Gastrocnemius medialis (tissue), 4 donors: ENCODE results near the gene MEGF10. TPM values are rescaled to one million over a fixed set of nuclear protein-coding genes. Genes with fewer than 3 reads are reported as not detected.

Source experiments
- ATAC-seq, 2 donors: fragments of 150-250 bp; one replicate each; pipeline ENCODE4 v1.9.1; 2016
- DNase-seq, 2 donors: peaks; one replicate each; pipeline ENCODE4 v3.0.0-alpha.2; 2019
- H3K27ac ChIP-seq, 4 donors: fragments of 200-600 bp; sonication (generic); 1 replicate in 1 of 4; 2 replicates in 3 of 4; pipeline ENCODE4 v1.5.1; 2016 to 2018; ENCODE audit warnings: mild to moderate bottlenecking in 2 of 4, moderate library complexity in 1 of 4
- H3K27me3 ChIP-seq, 3 donors: fragments of 200-600 bp; sonication (generic) in 2 of 3; 1 replicate in 1 of 3; 2 replicates in 2 of 3; pipeline versions ENCODE4 v1.5.1 to v1.6.0; 2016 to 2019; ENCODE audit warnings: mild to moderate bottlenecking in 1 of 3, moderate library complexity in 1 of 3
- H3K36me3 ChIP-seq, 2 donors: fragments of 200-600 bp; sonication (generic) in 1 of 2; one replicate each; pipeline ENCODE4 v1.5.1; 2017 to 2018
- H3K4me1 ChIP-seq, 2 donors: fragments of 200-600 bp; sonication (generic) in 1 of 2; one replicate each; pipeline ENCODE4 v1.5.1; 2016 to 2017; ENCODE audit warnings: mild to moderate bottlenecking in 2 of 2
- H3K4me3 ChIP-seq, 4 donors: fragments of 200-600 bp; sonication (generic) in 3 of 4; 1 replicate in 1 of 4; 2 replicates in 3 of 4; pipeline ENCODE4 v1.5.1; 2016 to 2019; ENCODE audit warnings: mild to moderate bottlenecking in 2 of 4
- H3K9me3 ChIP-seq, 3 donors: fragments of 200-600 bp; sonication (generic) in 2 of 3; 1 replicate in 1 of 3; 2 replicates in 2 of 3; pipeline ENCODE4 v1.5.1; 2016 to 2019
- CTCF ChIP-seq, 5 experiments: fragments of 450-650 bp in 3 of 5; fragments of 200-600 bp in 2 of 5; sonication (generic) in 2 of 5; IDR thresholded peaks in 4 of 5; conservative IDR thresholded peaks in 1 of 5; 1 replicate in 4 of 5; 2 replicates in 1 of 5; pipeline ENCODE4 v1.5.1; 2016 to 2019; ENCODE audit warnings: antibody characterized with exemption in 5 of 5, mild to moderate bottlenecking in 3 of 5, moderate library complexity in 3 of 5
- POLR2A ChIP-seq, 2 donors: fragments of 450-650 bp; IDR thresholded peaks; one replicate each; pipeline ENCODE4 v1.6.1; 2017; ENCODE audit warnings: antibody characterized with exemption in 2 of 2, mild to moderate bottlenecking in 2 of 2, moderate library complexity in 2 of 2
- in situ Hi-C, 4 donors: fragments of 200-750 bp; cut with MboI; loops; one replicate each; pipeline versions ENCODE4 v1.15.0 to v1.8.0; 2017; ENCODE audit warnings: low sequenced_read_pairs in 4 of 4
- intact Hi-C: fragments of 100-400 bp; cut with DNase I; formaldehyde crosslinking; loops from one replicate; pipeline ENCODE4 v1.15.1; 2023; ENCODE audit warnings: low total_unique reads
- total RNA-seq, 4 donors: library from RNA; depleted of rRNA; stranded (reverse); fragments of >200 nt; gene quantifications; one replicate each; pipeline versions ENCODE4 v1.1.0 to v1.2.3, GENCODE V29; 2016

Gene MEGF10
- total RNA-seq, 4 donors from 2014 or later: 6.7 to 25.4 (median 15.7) TPM

DNA sequence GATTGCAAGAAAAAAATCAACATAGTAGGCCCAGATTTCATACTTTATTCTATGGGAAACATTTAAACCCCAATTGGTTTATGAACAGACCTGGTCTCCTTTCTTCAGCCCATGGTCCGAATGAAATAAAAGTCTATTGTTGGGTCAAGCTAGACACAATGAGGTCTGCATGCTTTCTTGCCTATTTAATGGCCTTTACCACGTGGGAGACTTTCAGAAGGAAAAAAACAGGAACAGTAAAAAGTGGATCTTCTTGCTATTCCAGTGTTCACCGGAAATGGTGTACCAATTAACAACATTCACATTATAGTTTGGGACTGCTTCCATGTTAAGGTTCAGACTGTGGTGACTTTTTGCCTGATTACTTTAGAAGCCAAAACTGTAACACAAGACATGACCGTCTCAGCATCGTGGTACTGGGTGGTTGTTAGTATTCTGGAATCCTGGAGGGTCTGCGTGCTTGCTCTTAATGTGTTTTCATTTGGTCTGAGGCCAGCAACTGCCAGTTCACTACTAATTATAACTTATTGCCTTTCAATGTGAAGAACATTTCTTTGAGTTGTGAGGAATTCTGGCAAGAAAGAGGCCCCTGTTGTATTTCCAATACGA, 141.5 kb downstream of the MEGF10 start:
- intact Hi-C loops: no loop called here
- Histone ChIP-seq H3K27me3 (no peaks in the 10 kb centered on the region), H3K4me3 (no peak overlapping the region), H3K9me3 (no peaks in the 10 kb centered on the region), H3K36me3 (no peaks in the 10 kb centered on the region), H3K27ac (no peak overlapping the region), H3K4me1 (no peaks in the 10 kb centered on the region)
- TF ChIP-seq CTCF (IDR thresholded peaks at IDR 0.05 in 4 of 5, conservative IDR thresholded peaks at IDR 0.05 in 1 of 5) (no peak), POLR2A (IDR thresholded peaks at IDR 0.05) (no peak)
- in situ Hi-C loops: loop anchor here in 1 of 4 donors (10.0 kb wide), 1 partner anchor 137 kb away; the partner anchor contains the start of gene MEGF10
- DNase-seq (no peak), ATAC-seq (no peak)

DNA sequence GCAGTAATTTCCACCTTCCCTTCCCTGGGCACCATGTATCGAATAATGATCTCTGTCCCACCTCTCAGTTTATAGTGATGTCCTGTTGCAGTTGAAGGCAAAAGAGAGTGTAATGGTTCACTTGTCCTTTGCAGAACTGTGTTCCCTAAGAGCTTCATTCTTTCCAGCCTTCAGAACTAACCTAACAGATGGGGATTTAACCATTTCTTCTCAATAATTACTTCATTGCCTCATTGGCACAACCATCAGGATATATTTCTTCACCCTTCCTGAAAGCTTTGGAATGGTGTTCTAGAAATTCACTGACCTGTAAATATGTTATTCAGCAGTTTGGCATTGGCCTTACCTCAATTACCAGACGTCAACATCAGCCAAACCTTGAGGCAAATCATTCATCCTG, 142.9 kb downstream of the MEGF10 start:
- in situ Hi-C loops (loop anchor here in 1 of 4 donors (10.0 kb wide), 1 partner anchor 139 kb away; the partner anchor contains the start of gene MEGF10), intact Hi-C loops (no loop called here)
- Histone ChIP-seq H3K9me3 (no peaks in the 10 kb centered on the region), H3K27me3 (no peaks in the 10 kb centered on the region), H3K27ac (no peak overlapping the region), H3K4me1 (no peaks in the 10 kb centered on the region), H3K4me3 (no peak overlapping the region), H3K36me3 (no peaks in the 10 kb centered on the region)
- no peak for DNase-seq
- no peak for TF ChIP-seq CTCF (IDR thresholded peaks at IDR 0.05 in 4 of 5, conservative IDR thresholded peaks at IDR 0.05 in 1 of 5)
- no peak for TF ChIP-seq POLR2A (IDR thresholded peaks at IDR 0.05)
- ATAC-seq: no peak

DNA sequence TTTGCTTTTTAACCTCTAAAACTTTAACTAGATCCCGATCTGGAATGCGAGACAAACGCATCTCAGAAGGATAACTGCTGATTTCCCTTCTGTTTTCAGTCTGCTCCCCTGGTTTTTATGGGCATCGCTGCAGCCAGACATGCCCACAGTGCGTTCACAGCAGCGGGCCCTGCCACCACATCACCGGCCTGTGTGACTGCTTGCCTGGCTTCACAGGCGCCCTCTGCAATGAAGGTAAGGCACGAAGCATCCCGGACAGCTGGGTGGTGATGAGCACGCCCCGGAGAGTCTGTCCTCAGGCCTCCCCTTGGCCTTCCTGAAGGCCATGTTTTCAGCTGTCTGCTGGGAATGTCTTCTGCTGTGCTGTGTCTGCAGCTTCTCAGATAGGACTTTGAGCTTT, 144.0 kb downstream of the MEGF10 start:
- Histone ChIP-seq H3K27me3 (no peaks in the 10 kb centered on the region), H3K4me1 (peaks cover 0 to 2% of the 10 kb centered on the region in 2 donors), H3K4me3 (no peak overlapping the region), H3K36me3 (no peaks in the 10 kb centered on the region), H3K9me3 (no peaks in the 10 kb centered on the region), H3K27ac (no peak overlapping the region)
- in situ Hi-C loops: loop anchor here in 1 of 4 donors (10.0 kb wide), 1 partner anchor 140 kb away; the partner anchor contains the start of gene MEGF10
- ATAC-seq: no peak
- no peak for TF ChIP-seq CTCF (IDR thresholded peaks at IDR 0.05 in 4 of 5, conservative IDR thresholded peaks at IDR 0.05 in 1 of 5)
- TF ChIP-seq POLR2A (IDR thresholded peaks at IDR 0.05): no peak
- no peak for DNase-seq
- intact Hi-C loops: no loop called here

- intact Hi-C loops: no loop called here
- H3K27me3 ChIP-seq: no peaks in the 10 kb centered on the region
- ATAC-seq (no peak), DNase-seq (no peak)
- peaks cover 0 to 3% of the 10 kb centered on the region in 2 donors for H3K4me1 ChIP-seq
- no peak overlapping the region for H3K27ac ChIP-seq
- in situ Hi-C loops: loop anchor here in 1 of 4 donors (10.0 kb wide), 1 partner anchor 141 kb away; the partner anchor contains the start of gene MEGF10
- H3K9me3 ChIP-seq: no peaks in the 10 kb centered on the region
- no peaks in the 10 kb centered on the region for H3K36me3 ChIP-seq
- no peak overlapping the region for H3K4me3 ChIP-seq
- TF ChIP-seq CTCF (IDR thresholded peaks at IDR 0.05 in 4 of 5, conservative IDR thresholded peaks at IDR 0.05 in 1 of 5) (no peak), POLR2A (IDR thresholded peaks at IDR 0.05) (no peak)
Observed at GRCh38 chr5:127435821-127436220, 145.2 kb downstream of the MEGF10 start.
